GM12878 (cell line): Measurements from ENCODE around the gene LPCAT3. TPM values are rescaled to one million over a fixed set of nuclear protein-coding genes. Genes with fewer than 3 reads are reported as not detected.

Source experiments
- ASH2L ChIP-seq: fragments of 300-600, 200-600 bp; sonication (generic); IDR thresholded peaks from 2 replicates; pipeline ENCODE4 v1.6.1; 2017; ENCODE audit warnings: low read depth, mild to moderate bottlenecking, borderline replicate concordance
- BCL3 ChIP-seq: IDR thresholded peaks from 2 replicates; pipeline ENCODE4 v1.6.1; 2011; ENCODE audit warnings: borderline replicate concordance, low read depth, mild to moderate bottlenecking, moderate library complexity, low read length; ENCODE audit not compliant: insufficient read depth, poor library complexity, severe bottlenecking
- BHLHE40 ChIP-seq, 2 experiments: fragments of 450-650 bp in 1 of 2; IDR thresholded peaks; 2 replicates each; pipeline ENCODE4 v1.6.1; 2011 to 2017; ENCODE audit warnings: low read depth in 2 of 2, borderline replicate concordance in 1 of 2, improper control_type of control experiment in 1 of 2, low read length in 1 of 2, mild to moderate bottlenecking in 1 of 2
- EGR1 ChIP-seq, 2 experiments: IDR thresholded peaks; 1 replicate in 1 of 2; 2 replicates in 1 of 2; pipeline ENCODE4 v1.6.1; 2011 to 2012; ENCODE audit warnings: low read depth in 2 of 2, low read length in 2 of 2, borderline replicate concordance in 1 of 2, mild to moderate bottlenecking in 1 of 2, moderate library complexity in 1 of 2
- HDAC2 ChIP-seq: fragments of 200-600 bp; sonication (generic); IDR thresholded peaks from 2 replicates; pipeline ENCODE4 v1.6.1; 2017
- IKZF1 ChIP-seq: fragments of 450-650 bp; conservative IDR thresholded peaks from 2 replicates; pipeline ENCODE4 v1.6.1; 2017; ENCODE audit warnings: antibody characterized with exemption, mild to moderate bottlenecking
- KAT2A ChIP-seq: conservative IDR thresholded peaks from 2 replicates; pipeline ENCODE4 v1.6.1; 2011; ENCODE audit warnings: low read depth, low read length; ENCODE audit not compliant: control insufficient read depth
- KLF5 ChIP-seq: fragments of 450-650 bp; IDR thresholded peaks from 2 replicates; pipeline ENCODE4 v1.6.1; 2014; ENCODE audit warnings: mild to moderate bottlenecking; ENCODE audit not compliant: partially characterized antibody
- LARP7 ChIP-seq: fragments of 450-650 bp; IDR thresholded peaks from 2 replicates; pipeline ENCODE4 v1.6.1; 2017; ENCODE audit warnings: mild to moderate bottlenecking
- MTA3 ChIP-seq: IDR thresholded peaks from 2 replicates; pipeline ENCODE4 v1.6.1; 2012; ENCODE audit warnings: low read length, inconsistent platforms, borderline replicate concordance
- NBN ChIP-seq: fragments of 450-650 bp; IDR thresholded peaks from 2 replicates; pipeline ENCODE4 v1.6.1; 2016
- NR2C1 ChIP-seq: fragments of 450-650 bp; IDR thresholded peaks from 2 replicates; pipeline ENCODE4 v1.6.1; 2017; ENCODE audit warnings: antibody characterized with exemption, mild to moderate bottlenecking, moderate library complexity
- PAX5 ChIP-seq: IDR thresholded peaks from 2 replicates; pipeline ENCODE4 v1.6.1; 2011; ENCODE audit warnings: low read depth, low read length, borderline replicate concordance
- RBBP5 ChIP-seq: fragments of 200-600 bp; sonication (generic); conservative IDR thresholded peaks from 2 replicates; pipeline ENCODE4 v1.6.1; 2016
- REST ChIP-seq: IDR thresholded peaks from 2 replicates; pipeline ENCODE4 v1.6.1; 2012; ENCODE audit warnings: mild to moderate bottlenecking, low read depth, low read length
- SKIL ChIP-seq: fragments of 450-650 bp; IDR thresholded peaks from 2 replicates; pipeline ENCODE4 v1.6.1; 2017; ENCODE audit warnings: mild to moderate bottlenecking, low read depth, inconsistent platforms; ENCODE audit not compliant: poor library complexity, severe bottlenecking
- SREBF2 ChIP-seq: IDR thresholded peaks from 2 replicates; pipeline ENCODE4 v1.6.1; 2012; ENCODE audit warnings: mild to moderate bottlenecking, low read length
- TARDBP ChIP-seq: IDR thresholded peaks from 2 replicates; pipeline ENCODE4 v1.6.1; 2016; ENCODE audit warnings: borderline replicate concordance
- USF2 ChIP-seq: IDR thresholded peaks from 2 replicates; pipeline ENCODE4 v1.6.1; 2011; ENCODE audit warnings: low read depth, low read length, improper control_type of control experiment, borderline replicate concordance
- YY1 ChIP-seq: IDR thresholded peaks from 2 replicates; pipeline ENCODE4 v1.6.1; 2011; ENCODE audit warnings: low read depth, mild to moderate bottlenecking, low read length
- polyA plus RNA-seq, 11 experiments: library from polyadenylated mRNA; depleted of rRNA in 4 of 11; unstranded in 6 of 11; stranded (reverse) in 5 of 11; fragments of >200 nt; fragmentation: Nextera tagmentation in 4 of 11; fragmentation: Illumina TruSeq in 1 of 11; extraction: Ambion mirVana in 4 of 11; extraction: Trizol in 1 of 11; gene quantifications; 1 replicate in 1 of 11; 2 replicates in 10 of 11; pipeline versions ENCODE4 v1.2.1 to v1.2.3, GENCODE V29; 2011 to 2016; ENCODE audit warnings: inconsistent platforms in 2 of 11, missing spikeins in 2 of 11, low read depth in 1 of 11
- total RNA-seq, 4 experiments: library from RNA; depleted of rRNA in 3 of 4; stranded (reverse); fragments of >200 nt in 3 of 4; fragmentation: Illumina TruSeq in 1 of 4; extraction: Trizol in 1 of 4; gene quantifications; 2 replicates each; pipeline versions ENCODE4 v1.2.1 to v1.2.3, GENCODE V29; 2013 to 2021
- TF ChIP-seq, protein P1 (sequence below): IDR thresholded peaks from 2 replicates; pipeline ENCODE4 v1.6.1; 2011; ENCODE audit warnings: borderline replicate concordance, low read depth, mild to moderate bottlenecking, moderate library complexity, mixed read lengths, low read length; ENCODE audit not compliant: insufficient read depth; ENCODE audit errors: extremely low read length

The LPCAT3 gene
- total and polyA plus RNA-seq, 10 of the 15 experiments (the other 5 are each of a cell fraction or from before 2014, with no cell fraction given) = 2.6 to 48.3 (median 23.0) TPM

- TF ChIP-seq REST (0 out of 2 replicates have a peak, but pooled peaks have one; percentile 12), NBN (peak; percentile 96), MTA3 (no peak), ASH2L (peak; percentile 87; the same call in 1 of the 2 replicates), HDAC2 (no peak), RBBP5 (no peak), SKIL (peak; percentile 82), YY1 (no peak; the same call in 1 of the 2 replicates), KLF5 (no peak), NR2C1 (0 out of 2 replicates have a peak, but pooled peaks have one; percentile 17), IKZF1 (peak; percentile 100), BCL3 (peak; percentile 36), TARDBP (no peak), PAX5 (peak; percentile 65), SREBF2 (no peak), EGR1 (IDR thresholded peaks at IDR 0.05; ENCODE audit: borderline replicate concordance in 1 of 2, low read depth in 2 of 2, low read length in 2 of 2) (no peak), USF2 (peak; percentile 84), LARP7 (peak; percentile 18), KAT2A (no peak), BHLHE40 (IDR thresholded peaks at IDR 0.05; ENCODE audit: borderline replicate concordance in 1 of 2, low read depth in 2 of 2, low read length in 1 of 2) (peak; percentile 84 to 87)
- TF ChIP-seq, protein P1, sequence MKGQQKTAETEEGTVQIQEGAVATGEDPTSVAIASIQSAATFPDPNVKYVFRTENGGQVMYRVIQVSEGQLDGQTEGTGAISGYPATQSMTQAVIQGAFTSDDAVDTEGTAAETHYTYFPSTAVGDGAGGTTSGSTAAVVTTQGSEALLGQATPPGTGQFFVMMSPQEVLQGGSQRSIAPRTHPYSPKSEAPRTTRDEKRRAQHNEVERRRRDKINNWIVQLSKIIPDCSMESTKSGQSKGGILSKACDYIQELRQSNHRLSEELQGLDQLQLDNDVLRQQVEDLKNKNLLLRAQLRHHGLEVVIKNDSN = no peak
Measured at GRCh38 chr12:6953442-6954315, 64.6 kb downstream of the LPCAT3 start (continued).
